CD14-positive monocyte (primary cell): ENCODE data around the gene SUSD1. TPM values are rescaled to one million over a fixed set of nuclear protein-coding genes. Genes with fewer than 3 reads are reported as not detected.

ENCODE experiments used
- DNase-seq, 3 donors: peaks; one replicate each; pipeline ENCODE4 v3.0.0-alpha.2; 2011 to 2022
- H2AFZ ChIP-seq: 2 replicates; pipeline ENCODE4 v1.6.0; 2012; ENCODE audit warnings: mild to moderate bottlenecking, low read depth, low read length, inconsistent platforms; ENCODE audit not compliant: insufficient read depth, poor library complexity, severe bottlenecking
- H3K27ac ChIP-seq, 2 donors: 1 replicate in 1 of 2; 2 replicates in 1 of 2; pipeline ENCODE4 v1.5.1; 2012 to 2013; ENCODE audit warnings: low read length in 2 of 2, control low read depth in 1 of 2, inconsistent platforms in 1 of 2, low read depth in 1 of 2, mild to moderate bottlenecking in 1 of 2
- H3K27me3 ChIP-seq, 2 donors: one replicate each; pipeline versions ENCODE4 v1.6.0 to v1.6.1; 2011 to 2013; ENCODE audit warnings: low read length in 2 of 2; ENCODE audit not compliant: control insufficient read depth in 2 of 2, insufficient read depth in 2 of 2
- H3K36me3 ChIP-seq, 2 donors: replicated peaks in 1 of 2; 1 replicate in 1 of 2; 2 replicates in 1 of 2; pipeline versions ENCODE4 v1.5.1 to v1.6.1; 2012 to 2013; ENCODE audit warnings: low read length in 2 of 2, control low read depth in 1 of 2, inconsistent platforms in 1 of 2, mild to moderate bottlenecking in 1 of 2; ENCODE audit not compliant: insufficient read depth in 2 of 2, control insufficient read depth in 1 of 2
- H3K4me1 ChIP-seq, 2 donors: 1 replicate in 1 of 2; 2 replicates in 1 of 2; pipeline versions ENCODE4 v1.5.1 to v1.6.1; 2012 to 2013; ENCODE audit warnings: low read length in 2 of 2, control low read depth in 1 of 2, inconsistent platforms in 1 of 2, mild to moderate bottlenecking in 1 of 2, moderate library complexity in 1 of 2; ENCODE audit not compliant: insufficient read depth in 2 of 2, control insufficient read depth in 1 of 2
- H3K4me2 ChIP-seq: replicated peaks from 2 replicates; pipeline ENCODE3; 2012; ENCODE audit warnings: low read length, moderate library complexity, mild to moderate bottlenecking; ENCODE audit not compliant: poor library complexity, severe bottlenecking; ENCODE audit errors: extremely low read depth
- H3K4me3 ChIP-seq, 3 experiments: fragments of 200-600 bp in 1 of 3; sonication (generic) in 1 of 3; replicated peaks in 1 of 3; 1 replicate in 2 of 3; 2 replicates in 1 of 3; pipeline ENCODE4 v1.5.1; 2011 to 2013; ENCODE audit warnings: low read length in 3 of 3, mild to moderate bottlenecking in 3 of 3, control low read depth in 2 of 3, low read depth in 2 of 3, inconsistent platforms in 1 of 3, moderate library complexity in 1 of 3
- H3K79me2 ChIP-seq: 2 replicates; pipeline ENCODE4 v1.6.0; 2012; ENCODE audit warnings: mild to moderate bottlenecking, control low read depth, inconsistent platforms, low read length, moderate library complexity; ENCODE audit not compliant: insufficient read depth
- H3K9ac ChIP-seq: 2 replicates; pipeline ENCODE4 v1.6.0; 2017; ENCODE audit warnings: low read length, mild to moderate bottlenecking; ENCODE audit not compliant: insufficient read depth, poor library complexity, severe bottlenecking
- H3K9me3 ChIP-seq, 2 donors: replicated peaks in 1 of 2; 1 replicate in 1 of 2; 2 replicates in 1 of 2; pipeline versions ENCODE4 v1.5.1 to v1.6.1; 2012 to 2013; ENCODE audit warnings: low read length in 2 of 2, control low read depth in 1 of 2; ENCODE audit not compliant: control insufficient read depth in 1 of 2, insufficient read depth in 1 of 2
- H4K20me1 ChIP-seq: 2 replicates; pipeline ENCODE4 v1.6.0; 2012; ENCODE audit warnings: mild to moderate bottlenecking, low read length, control low read depth, moderate library complexity; ENCODE audit not compliant: insufficient read depth
- H3K27ac Mint-ChIP-seq, 7 donors: one replicate each; pipeline ENCODE4 v1.8.0; 2020; ENCODE audit warnings: mild to moderate bottlenecking in 7 of 7, mixed read lengths in 7 of 7, moderate library complexity in 6 of 7, inconsistent platforms in 2 of 7
- H3K27me3 Mint-ChIP-seq, 3 donors: one replicate each; pipeline ENCODE4 v1.8.0; 2021 to 2022; ENCODE audit warnings: low read depth in 3 of 3, mild to moderate bottlenecking in 3 of 3, mixed read lengths in 3 of 3, moderate library complexity in 3 of 3, inconsistent platforms in 1 of 3
- H3K36me3 Mint-ChIP-seq, 2 donors: one replicate each; pipeline ENCODE4 v1.8.0; 2020; ENCODE audit warnings: mixed read lengths in 2 of 2, inconsistent platforms in 1 of 2, mild to moderate bottlenecking in 1 of 2
- H3K4me1 Mint-ChIP-seq: one replicate; pipeline ENCODE4 v1.8.0; 2020; ENCODE audit warnings: mild to moderate bottlenecking, mixed read lengths
- H3K4me3 Mint-ChIP-seq, 2 donors: one replicate each; pipeline ENCODE4 v1.8.0; 2020; ENCODE audit warnings: mild to moderate bottlenecking in 2 of 2, mixed read lengths in 2 of 2, moderate library complexity in 1 of 2
- H3K9me3 Mint-ChIP-seq, 7 donors: one replicate each; pipeline ENCODE4 v1.8.0; 2020 to 2022; ENCODE audit warnings: mixed read lengths in 7 of 7, mild to moderate bottlenecking in 6 of 7, moderate library complexity in 6 of 7, inconsistent platforms in 2 of 7
- CTCF ChIP-seq: fragments of 200-600 bp; IDR thresholded peaks from one replicate; pipeline ENCODE4 v1.8.0; 2022; ENCODE audit warnings: antibody characterized with exemption, mild to moderate bottlenecking
- WGBS: methylation state at CpG from one replicate; pipeline ENCODE4 v1.1.5; 2013; ENCODE audit warnings: missing lambda C conversion rate; ENCODE audit not compliant: insufficient coverage; 5-methylcytosine and 5-hydroxymethylcytosine counted together
- intact Hi-C, 2 donors: fragments of 100-400 bp; cut with micrococcal nuclease; formaldehyde crosslinking; loops; one replicate each; pipeline versions ENCODE4 v1.15.0 to v1.15.1; 2023
- polyA plus RNA-seq, 3 donors: library from polyadenylated mRNA; depleted of rRNA in 1 of 3; unstranded in 2 of 3; stranded (reverse) in 1 of 3; fragments of 300-500 nt in 2 of 3; fragments of >200 nt in 1 of 3; fragmentation: Illumina TruSeq in 2 of 3; gene quantifications; 1 replicate in 2 of 3; 2 replicates in 1 of 3; pipeline ENCODE4 v1.2.3, GENCODE V29; 2012 to 2021

The SUSD1 gene
- polyA plus RNA-seq, 3 donors: 29.1 to 42.3 (median 30.9) TPM

GRCh38 chr9:112144807-112145206 is 30.3 kb downstream of the SUSD1 start:
- Histone ChIP-seq H3K9me3 (no peaks in the 10 kb centered on the region), H2AFZ (no peak overlapping the region), H3K4me2 (no peak overlapping the region), H3K27me3 (no peaks in the 10 kb centered on the region), H3K36me3 (peaks cover 80 to 95% of the 10 kb centered on the region in 2 donors), H3K79me2 (no peaks in the 10 kb centered on the region), H3K27ac (no peak overlapping the region), H3K4me1 (no peaks in the 10 kb centered on the region), H3K4me3 (no peak overlapping the region), H3K9ac (no peak overlapping the region), H4K20me1 (peaks cover 4% of the 10 kb centered on the region)
- H3K9me3 Mint-ChIP-seq: peaks cover 0 to 2% (median 0%) of the 10 kb centered on the region in 7 donors
- intact Hi-C loops: no loop called here
- no peak for DNase-seq
- WGBS: 100% methylated on average over 2 of the region's 2 CpGs
- TF ChIP-seq CTCF: no peak
- H3K4me1 Mint-ChIP-seq: no peaks in the 10 kb centered on the region
- H3K36me3 Mint-ChIP-seq: peaks cover 63 to 83% of the 10 kb centered on the region in 2 donors
- peaks cover 0 to 3% (median 0%) of the 10 kb centered on the region in 3 donors for H3K27me3 Mint-ChIP-seq
- H3K27ac Mint-ChIP-seq: peak overlapping the region in 2 of 7 donors; percentile 20 to 30
- no peak overlapping the region for H3K4me3 Mint-ChIP-seq

DNA sequence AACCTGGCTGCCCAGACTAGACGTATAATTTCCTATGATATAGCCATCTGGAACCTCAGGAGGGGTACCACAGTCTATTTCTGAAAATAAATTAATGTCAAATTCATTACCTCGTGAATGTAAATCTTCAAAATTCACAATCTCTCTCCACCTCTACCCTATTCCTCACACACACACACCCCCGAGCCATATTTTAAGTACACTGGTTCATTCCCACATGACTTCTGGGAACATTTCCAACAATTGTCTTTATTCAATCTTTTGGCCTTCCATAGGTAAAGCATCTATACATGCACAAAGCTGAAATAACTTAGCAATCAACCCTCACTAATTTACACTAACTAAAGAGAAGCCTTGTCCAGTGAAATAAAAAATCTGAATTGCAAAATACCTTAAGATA is 32.7 kb downstream of the SUSD1 start:
- Mint-ChIP-seq H3K27ac (peak overlapping the region in 1 of 7 donors; percentile 22), H3K4me3 (no peak overlapping the region), H3K27me3 (no peaks in the 10 kb centered on the region), H3K36me3 (peaks cover 41 to 69% of the 10 kb centered on the region in 2 donors), H3K4me1 (no peaks in the 10 kb centered on the region), H3K9me3 (peaks cover 0 to 2% (median 0%) of the 10 kb centered on the region in 7 donors)
- Histone ChIP-seq H3K27me3 (no peaks in the 10 kb centered on the region), H2AFZ (no peak overlapping the region), H3K9me3 (no peaks in the 10 kb centered on the region), H3K4me3 (no peak overlapping the region), H3K4me1 (no peaks in the 10 kb centered on the region), H3K79me2 (no peaks in the 10 kb centered on the region), H4K20me1 (no peaks in the 10 kb centered on the region), H3K36me3 (peaks cover 69 to 85% of the 10 kb centered on the region in 2 donors), H3K4me2 (no peak overlapping the region), H3K9ac (no peak overlapping the region), H3K27ac (no peak overlapping the region)
- 89% methylated on average over 3 of the region's 3 CpGs for WGBS
- DNase-seq: no peak
- intact Hi-C loops: no loop called here
- TF ChIP-seq CTCF: no peak
